Muscle of leg (tissue), 11 donors: ENCODE data around the gene HIBADH. TPM values are rescaled to one million over a fixed set of nuclear protein-coding genes. Genes with fewer than 3 reads are reported as not detected.

Experiments
- DNase-seq: peaks from one replicate; pipeline ENCODE4 v3.0.0; 2013
- H3K27ac ChIP-seq: one replicate; pipeline ENCODE4 v1.5.1; 2013; ENCODE audit warnings: mild to moderate bottlenecking, low read length, control low read depth
- H3K27me3 ChIP-seq: one replicate; pipeline ENCODE4 v1.6.1; 2013; ENCODE audit warnings: low read length; ENCODE audit not compliant: control insufficient read depth, insufficient read depth
- H3K36me3 ChIP-seq: one replicate; pipeline ENCODE4 v1.6.1; 2013; ENCODE audit warnings: low read length; ENCODE audit not compliant: control insufficient read depth, insufficient read depth
- H3K4me1 ChIP-seq: one replicate; pipeline ENCODE4 v1.6.1; 2013; ENCODE audit warnings: low read length; ENCODE audit not compliant: control insufficient read depth, insufficient read depth
- H3K4me3 ChIP-seq: one replicate; pipeline ENCODE4 v1.5.1; 2013; ENCODE audit warnings: low read length, control low read depth
- H3K9me3 ChIP-seq: replicated peaks from 2 replicates; pipeline ENCODE4 v1.6.1; 2013; ENCODE audit warnings: low read depth, low read length; ENCODE audit not compliant: control insufficient read depth
- WGBS: methylation state at CpG from one replicate; pipeline ENCODE4 v1.1.5; 2013; ENCODE audit warnings: missing lambda C conversion rate; ENCODE audit not compliant: insufficient coverage; 5-methylcytosine and 5-hydroxymethylcytosine counted together
- polyA plus RNA-seq, 8 donors: library from polyadenylated mRNA; unstranded; fragments of 120-200 nt; gene quantifications; one replicate each; pipeline versions ENCODE4 v1.2.1 to v1.2.3, GENCODE V29; 2013; ENCODE audit warnings: inconsistent platforms in 1 of 8, low replicate concordance in 1 of 8; ENCODE audit not compliant: insufficient read length in 8 of 8, insufficient read depth in 1 of 8
- total RNA-seq: library from RNA; stranded (reverse); fragments of 120-200 nt; gene quantifications from one replicate; pipeline ENCODE4 v1.2.4, GENCODE V29; 2013

Gene HIBADH
- total and polyA plus RNA-seq, 9 donors, result 24.0 to 29.5 (median 24.9) TPM

- WGBS, result no CpG with 5 or more reads among the region's 1 CpG
- Histone ChIP-seq H3K4me3 (no peak overlapping the region), H3K4me1 (no peaks in the 10 kb centered on the region), H3K36me3 (peaks cover 22% of the 10 kb centered on the region), H3K27ac (no peak overlapping the region), H3K9me3 (peaks cover 33% of the 10 kb centered on the region), H3K27me3 (no peaks in the 10 kb centered on the region)
- DNase-seq, result no peak
These were observed 43.2 kb downstream of the HIBADH start for GRCh38 chr7:27619492-27619891.

GRCh38 chr7:27617651-27618381, 44.9 kb downstream of the HIBADH start:
- Histone ChIP-seq H3K4me1 (no peaks in the 10 kb centered on the region), H3K27me3 (no peaks in the 10 kb centered on the region), H3K36me3 (peaks cover 22% of the 10 kb centered on the region), H3K9me3 (peaks cover 33% of the 10 kb centered on the region), H3K4me3 (no peak overlapping the region), H3K27ac (no peak overlapping the region)
- 94% methylated on average over 8 of the region's 9 CpGs for WGBS
- no peak for DNase-seq

- H3K9me3 ChIP-seq, result peaks cover 33% of the 10 kb centered on the region
- DNase-seq, result no peak
- H3K27me3 ChIP-seq, result no peaks in the 10 kb centered on the region
- no peak overlapping the region for H3K4me3 ChIP-seq
- WGBS, result no CpG with 5 or more reads among the region's 3 CpGs
- peaks cover 22% of the 10 kb centered on the region for H3K36me3 ChIP-seq
- H3K4me1 ChIP-seq, result no peaks in the 10 kb centered on the region
- H3K27ac ChIP-seq, result no peak overlapping the region
These were observed 45.7 kb downstream of the HIBADH start for GRCh38 chr7:27616914-27617548.

GRCh38 chr7:27616186-27616491, 46.5 kb downstream of the HIBADH start:
- Histone ChIP-seq H3K9me3 (peaks cover 26% of the 10 kb centered on the region), H3K4me1 (no peaks in the 10 kb centered on the region), H3K4me3 (no peak overlapping the region), H3K36me3 (peaks cover 22% of the 10 kb centered on the region), H3K27me3 (no peaks in the 10 kb centered on the region), H3K27ac (no peak overlapping the region)
- DNase-seq, result no peak
- no CpG with 5 or more reads among the region's 2 CpGs for WGBS

- WGBS, result 85% methylated on average over 2 of the region's 7 CpGs
- Histone ChIP-seq H3K27ac (no peak overlapping the region), H3K4me1 (no peaks in the 10 kb centered on the region), H3K9me3 (peaks cover 26% of the 10 kb centered on the region), H3K36me3 (peaks cover 22% of the 10 kb centered on the region), H3K27me3 (no peaks in the 10 kb centered on the region), H3K4me3 (no peak overlapping the region)
- no peak for DNase-seq
These were observed 47.1 kb downstream of the HIBADH start for GRCh38 chr7:27615420-27616185.

- Histone ChIP-seq H3K27ac (no peak overlapping the region), H3K4me1 (no peaks in the 10 kb centered on the region), H3K9me3 (peaks cover 16% of the 10 kb centered on the region), H3K27me3 (no peaks in the 10 kb centered on the region), H3K36me3 (peaks cover 22% of the 10 kb centered on the region), H3K4me3 (no peak overlapping the region)
- no peak for DNase-seq
- no CpG with 5 or more reads among the region's 2 CpGs for WGBS
These were observed 48.6 kb downstream of the HIBADH start for GRCh38 chr7:27614095-27614494.

- no CpG with 5 or more reads among the region's 3 CpGs for WGBS
- Histone ChIP-seq H3K9me3 (peaks cover 2% of the 10 kb centered on the region), H3K36me3 (peaks cover 3% of the 10 kb centered on the region), H3K27me3 (no peaks in the 10 kb centered on the region), H3K4me3 (no peak overlapping the region), H3K27ac (no peak overlapping the region), H3K4me1 (no peaks in the 10 kb centered on the region)
- no peak for DNase-seq
These were observed 51.6 kb downstream of the HIBADH start for GRCh38 chr7:27611059-27611458.

- Histone ChIP-seq H3K27me3 (no peaks in the 10 kb centered on the region), H3K36me3 (no peaks in the 10 kb centered on the region), H3K4me3 (no peak overlapping the region), H3K4me1 (no peaks in the 10 kb centered on the region), H3K27ac (no peak overlapping the region), H3K9me3 (no peaks in the 10 kb centered on the region)
- WGBS, result no CpG with 5 or more reads among the region's 1 CpG
- DNase-seq, result no peak
These were observed 53.7 kb downstream of the HIBADH start for GRCh38 chr7:27608776-27609495.

- Histone ChIP-seq H3K27ac (no peak overlapping the region), H3K4me1 (no peaks in the 10 kb centered on the region), H3K9me3 (no peaks in the 10 kb centered on the region), H3K4me3 (no peak overlapping the region), H3K36me3 (no peaks in the 10 kb centered on the region), H3K27me3 (no peaks in the 10 kb centered on the region)
- WGBS, result 70% methylated on average over 8 of the region's 11 CpGs
- no peak for DNase-seq
These were observed 55.5 kb downstream of the HIBADH start for GRCh38 chr7:27607210-27607606.
